Endothelial cell of umbilical vein (primary cell): ENCODE measurements around the gene GNB1L. TPM values are rescaled to one million over a fixed set of nuclear protein-coding genes. Genes with fewer than 3 reads are reported as not detected.

Source experiments
- BruUV-seq: library from RNA; stranded (reverse); fragments of 400-500 nt; replicated peaks from 2 replicates; lab custom pipeline; 2021; lab: Mats Ljungman, UMichigan
- CTCF ChIA-PET: fragments of 300-600, 350-600 bp; sonication (Branson Sonifier 250); formaldehyde crosslinking; loops from one replicate; lab custom pipeline; 2021; ENCODE audit warnings: antibody characterized with exemption, inconsistent platforms; lab: Charles Lee
- POLR2A ChIA-PET: fragments of 300-600, 350-600 bp; sonication (Branson Sonifier 250); formaldehyde crosslinking; loops from one replicate; lab custom pipeline; 2021; ENCODE audit warnings: antibody characterized with exemption, inconsistent platforms; lab: Charles Lee
- DNase-seq: peaks from one replicate; pipeline ENCODE4 v3.0.0-alpha.2; 2011; ENCODE audit warnings: low read depth, low spot score
- FAIRE-seq: peaks from 2 replicates; lab custom pipeline; 2011; peaks lifted over from hg19 to GRCh38; lab: Jason Lieb, UNC
- H2AFZ ChIP-seq: 2 replicates; pipeline ENCODE4 v1.6.0; 2012; ENCODE audit warnings: low read depth, low read length, control low read depth, inconsistent platforms
- H3K27ac ChIP-seq: 2 replicates; pipeline ENCODE4 v1.5.1; 2011; ENCODE audit warnings: low read depth, mild to moderate bottlenecking, control low read depth, low read length, moderate library complexity; ENCODE audit not compliant: insufficient read depth
- H3K27me3 ChIP-seq, 2 experiments: 2 replicates each; pipeline versions ENCODE4 v1.6.0 to v1.6.1; 2011; ENCODE audit warnings: low read length in 2 of 2, mixed read lengths in 1 of 2; ENCODE audit not compliant: control insufficient read depth in 2 of 2, insufficient read depth in 2 of 2
- H3K36me3 ChIP-seq, 2 experiments: 2 replicates in 1 of 2; 3 replicates in 1 of 2; pipeline ENCODE4 v1.5.1; 2011; ENCODE audit warnings: low read length in 2 of 2, mild to moderate bottlenecking in 1 of 2, moderate library complexity in 1 of 2; ENCODE audit not compliant: control insufficient read depth in 2 of 2, insufficient read depth in 2 of 2; ENCODE audit errors: extremely low read depth in 1 of 2
- H3K4me1 ChIP-seq: 3 replicates; pipeline ENCODE4 v1.5.1; 2011; ENCODE audit warnings: mild to moderate bottlenecking, low read length; ENCODE audit not compliant: control insufficient read depth, insufficient read depth; ENCODE audit errors: extremely low read depth
- H3K4me2 ChIP-seq: 2 replicates; pipeline ENCODE4 v1.6.1; 2011; ENCODE audit warnings: low read length, control low read depth, mixed read lengths; ENCODE audit not compliant: insufficient read depth
- H3K4me3 ChIP-seq, 3 experiments: fragments of 200-600 bp in 1 of 3; sonication (generic), shearing (Covaris generic) in 1 of 3; replicated peaks in 1 of 3; 2 replicates each; pipeline ENCODE4 v1.5.1; 2011 to 2016; ENCODE audit warnings: control low read depth in 3 of 3, low read length in 3 of 3, mild to moderate bottlenecking in 2 of 3, inconsistent platforms in 1 of 3, low read depth in 1 of 3, moderate library complexity in 1 of 3; ENCODE audit not compliant: insufficient read depth in 1 of 3
- H3K79me2 ChIP-seq: 2 replicates; pipeline ENCODE4 v1.6.0; 2012; ENCODE audit warnings: low read length, inconsistent platforms; ENCODE audit not compliant: control insufficient read depth, insufficient read depth
- H3K9ac ChIP-seq: replicated peaks from 2 replicates; pipeline ENCODE3; 2011; ENCODE audit warnings: low read length, control low read depth; ENCODE audit not compliant: insufficient read depth; ENCODE audit errors: extremely low read depth
- H3K9me1 ChIP-seq: replicated peaks from 3 replicates; pipeline ENCODE4 v1.6.0; 2011; ENCODE audit warnings: mild to moderate bottlenecking, low read length; ENCODE audit not compliant: control insufficient read depth, insufficient read depth; ENCODE audit errors: extremely low read depth
- H3K9me3 ChIP-seq: replicated peaks from 2 replicates; pipeline ENCODE4 v1.5.1; 2012; ENCODE audit warnings: low read length, inconsistent platforms; ENCODE audit not compliant: control insufficient read depth, insufficient read depth
- H4K20me1 ChIP-seq: replicated peaks from 2 replicates; pipeline ENCODE3; 2011; ENCODE audit warnings: mild to moderate bottlenecking, low read length; ENCODE audit not compliant: control insufficient read depth, insufficient read depth; ENCODE audit errors: extremely low read depth
- EZH2 ChIP-seq: IDR thresholded peaks from 2 replicates; pipeline ENCODE4 v1.6.1; 2012; ENCODE audit warnings: borderline replicate concordance, low read depth, mild to moderate bottlenecking, moderate library complexity, low read length, inconsistent platforms; ENCODE audit not compliant: severe bottlenecking
- FOS ChIP-seq: IDR thresholded peaks from 2 replicates; pipeline ENCODE4 v1.6.1; 2011; ENCODE audit warnings: mild to moderate bottlenecking, low read length, moderate library complexity, borderline replicate concordance; ENCODE audit not compliant: insufficient read depth
- GATA2 ChIP-seq: IDR thresholded peaks from 2 replicates; pipeline ENCODE4 v1.7.0; 2011; ENCODE audit warnings: low read depth, mild to moderate bottlenecking, moderate library complexity, mixed read lengths, low read length; ENCODE audit not compliant: insufficient read length, insufficient read depth
- JUN ChIP-seq: IDR thresholded peaks from 2 replicates; pipeline ENCODE4 v1.6.1; 2011; ENCODE audit warnings: borderline replicate concordance, low read depth; ENCODE audit not compliant: insufficient read length, insufficient read depth
- MAX ChIP-seq: IDR thresholded peaks from 2 replicates; pipeline ENCODE4 v1.6.1; 2011; ENCODE audit not compliant: insufficient read depth, insufficient read length
- POLR2A ChIP-seq: IDR thresholded peaks from 2 replicates; pipeline ENCODE4 v1.6.1; 2012; ENCODE audit warnings: low read depth, mild to moderate bottlenecking, control low read depth, low read length
- POLR2AphosphoS5 ChIP-seq: IDR thresholded peaks from 2 replicates; pipeline ENCODE4 v1.6.1; 2012; ENCODE audit warnings: low read depth, mild to moderate bottlenecking, control low read depth, low read length, moderate library complexity; ENCODE audit not compliant: insufficient read depth
- dilution Hi-C: fragments of 300-500 bp; cut with MboI; formaldehyde crosslinking; loops from one replicate; pipeline ENCODE4 v1.15.0; 2019; ENCODE audit warnings: low sequenced_read_pairs; ENCODE audit not compliant: extremely low pct_ligation_motif_present
- intact Hi-C: fragments of 100-400 bp; cut with micrococcal nuclease; formaldehyde crosslinking; loops from one replicate; pipeline ENCODE4 v1.10.0; 2022
- polyA plus RNA-seq, 4 experiments: library from polyadenylated mRNA; depleted of rRNA in 3 of 4; stranded (reverse) in 3 of 4; unstranded in 1 of 4; fragments of >200 nt; gene quantifications; 2 replicates each; pipeline versions ENCODE4 v1.2.1 to v1.2.3, GENCODE V29; 2011 to 2012; ENCODE audit warnings: missing spikeins in 1 of 4
- total RNA-seq: library from RNA; stranded (reverse); gene quantifications from 2 replicates; pipeline ENCODE4 v1.2.3, GENCODE V29; 2021
- TF ChIP-seq, protein P1 (sequence below), 2 donors: IDR thresholded peaks; 1 replicate in 1 of 2; 2 replicates in 1 of 2; pipeline ENCODE4 v1.5.1; 2011; ENCODE audit warnings: low read length in 2 of 2, mild to moderate bottlenecking in 2 of 2, moderate library complexity in 2 of 2, control low read depth in 1 of 2, inconsistent platforms in 1 of 2, low read depth in 1 of 2; ENCODE audit not compliant: insufficient read depth in 1 of 2; ENCODE audit errors: extremely low read depth in 1 of 2

The GNB1L gene
- total and polyA plus RNA-seq, 2 donors (not counting 3 experiments of a cell fraction or from before 2014, with no cell fraction given) = 5.4 to 5.9 TPM

- no peak overlapping the region for H3K4me2 ChIP-seq
- no peak for TF ChIP-seq MAX
- TF ChIP-seq POLR2AphosphoS5 = no peak
- H4K20me1 ChIP-seq = no peaks in the 10 kb centered on the region
- no peaks in the 10 kb centered on the region for H3K36me3 ChIP-seq
- DNase-seq (no peak), FAIRE-seq (no peak)
- H3K9me3 ChIP-seq = no peaks in the 10 kb centered on the region
- dilution Hi-C loops = no loop called here
- H3K4me3 ChIP-seq = no peak overlapping the region
- H3K79me2 ChIP-seq = no peaks in the 10 kb centered on the region
- no peaks in the 10 kb centered on the region for H3K9me1 ChIP-seq
- intact Hi-C loops = no loop called here
- no peak overlapping the region for H3K27ac ChIP-seq
- H3K9ac ChIP-seq = no peak overlapping the region
- BruUV-seq = no TSS peak
- POLR2A ChIA-PET = no interaction called here
- H2AFZ ChIP-seq = no peak overlapping the region
- CTCF ChIA-PET = interaction anchor here (0.9 kb wide), 1 partner anchor 21 kb away, joined by 6 read pairs; no protein-coding TSS in a partner anchor
- H3K27me3 ChIP-seq = no peaks in the 10 kb centered on the region
- peaks cover 2% of the 10 kb centered on the region for H3K4me1 ChIP-seq
These were observed 118.8 kb downstream of the GNB1L start for GRCh38 chr22:19735665-19736510.

DNA sequence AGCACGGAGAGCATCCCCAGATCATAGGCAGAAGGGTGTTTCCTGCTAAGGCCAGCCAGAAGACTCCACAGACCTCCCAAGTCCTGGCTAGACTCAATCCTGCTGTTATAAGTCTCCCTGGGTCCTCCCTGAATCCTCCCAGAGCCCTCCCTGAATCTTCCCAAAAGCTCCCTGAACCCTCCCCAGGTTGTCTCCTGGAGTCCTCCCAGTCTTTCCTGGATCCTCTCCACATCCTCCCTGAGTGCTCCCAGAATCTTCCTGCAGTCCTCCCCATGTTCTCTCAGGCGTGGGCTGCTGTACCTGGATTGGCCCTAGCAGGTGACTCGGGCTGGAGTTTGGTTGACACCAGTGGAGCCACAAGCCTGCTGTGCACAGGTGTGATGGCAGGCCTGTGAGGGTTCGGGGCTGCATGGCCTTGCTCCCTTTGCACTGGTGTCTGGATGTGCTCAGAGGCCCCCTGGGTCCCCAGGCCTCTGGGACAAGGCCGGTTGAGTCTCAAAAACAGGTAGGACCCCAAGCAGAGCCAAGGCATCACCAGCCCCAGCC lies 119.8 kb downstream of the GNB1L start:
- no peak overlapping the region for H3K27ac ChIP-seq
- H3K4me1 ChIP-seq = peaks cover 3% of the 10 kb centered on the region
- no peaks in the 10 kb centered on the region for H3K27me3 ChIP-seq
- FAIRE-seq (no peak), DNase-seq (no peak)
- H3K36me3 ChIP-seq = no peaks in the 10 kb centered on the region
- H3K9me3 ChIP-seq = no peaks in the 10 kb centered on the region
- TF ChIP-seq GATA2 (no peak), JUN (no peak), MAX (no peak), POLR2A (no peak), EZH2 (no peak), FOS (no peak)
- TF ChIP-seq, protein P1, sequence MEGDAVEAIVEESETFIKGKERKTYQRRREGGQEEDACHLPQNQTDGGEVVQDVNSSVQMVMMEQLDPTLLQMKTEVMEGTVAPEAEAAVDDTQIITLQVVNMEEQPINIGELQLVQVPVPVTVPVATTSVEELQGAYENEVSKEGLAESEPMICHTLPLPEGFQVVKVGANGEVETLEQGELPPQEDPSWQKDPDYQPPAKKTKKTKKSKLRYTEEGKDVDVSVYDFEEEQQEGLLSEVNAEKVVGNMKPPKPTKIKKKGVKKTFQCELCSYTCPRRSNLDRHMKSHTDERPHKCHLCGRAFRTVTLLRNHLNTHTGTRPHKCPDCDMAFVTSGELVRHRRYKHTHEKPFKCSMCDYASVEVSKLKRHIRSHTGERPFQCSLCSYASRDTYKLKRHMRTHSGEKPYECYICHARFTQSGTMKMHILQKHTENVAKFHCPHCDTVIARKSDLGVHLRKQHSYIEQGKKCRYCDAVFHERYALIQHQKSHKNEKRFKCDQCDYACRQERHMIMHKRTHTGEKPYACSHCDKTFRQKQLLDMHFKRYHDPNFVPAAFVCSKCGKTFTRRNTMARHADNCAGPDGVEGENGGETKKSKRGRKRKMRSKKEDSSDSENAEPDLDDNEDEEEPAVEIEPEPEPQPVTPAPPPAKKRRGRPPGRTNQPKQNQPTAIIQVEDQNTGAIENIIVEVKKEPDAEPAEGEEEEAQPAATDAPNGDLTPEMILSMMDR (IDR thresholded peaks at IDR 0.05; ENCODE audit: extremely low read depth in 1 of 2, insufficient read depth in 1 of 2, low read depth in 1 of 2, low read length in 2 of 2) = no peak
- no peaks in the 10 kb centered on the region for H3K9me1 ChIP-seq
- BruUV-seq = no TSS peak
- ChIA-PET POLR2A (no interaction called here), CTCF (interaction anchor here (0.9 kb wide), 1 partner anchor 22 kb away, joined by 6 read pairs; no protein-coding TSS in a partner anchor)
- dilution Hi-C loops = no loop called here
- no peak overlapping the region for H3K9ac ChIP-seq
- H3K79me2 ChIP-seq = no peaks in the 10 kb centered on the region
- intact Hi-C loops = no loop called here
- no peaks in the 10 kb centered on the region for H4K20me1 ChIP-seq
- H2AFZ ChIP-seq = no peak overlapping the region
- no peak overlapping the region for H3K4me2 ChIP-seq
- no peak overlapping the region for H3K4me3 ChIP-seq
